T-helper 9 cell (primary cell): ENCODE data around the gene RHOBTB3.

Experiments used
- DNase-seq: peaks from one replicate; pipeline ENCODE4 v3.0.0-alpha.2; 2020

Gene RHOBTB3

GRCh38 chr5:95843733-95844223 is 112.6 kb downstream of the RHOBTB3 start:
- DNase-seq = no peak

GRCh38 chr5:95845391-95845790 is 114.3 kb downstream of the RHOBTB3 start:
- no peak for DNase-seq
